Skeletal muscle cell (primary cell): ENCODE data around the gene WDR45B.
A peak's percentile ranks its signal among the peaks of the same experiment; 100 is the strongest.

ENCODE experiments used
- DNase-seq: peaks from one replicate; pipeline ENCODE4 v3.0.0-alpha.2; 2010; ENCODE audit warnings: low read depth
- H3K4me3 ChIP-seq: 2 replicates; pipeline ENCODE4 v1.5.1; 2011; ENCODE audit warnings: low read depth, mild to moderate bottlenecking, control low read depth, low read length, moderate library complexity

Gene WDR45B

DNA sequence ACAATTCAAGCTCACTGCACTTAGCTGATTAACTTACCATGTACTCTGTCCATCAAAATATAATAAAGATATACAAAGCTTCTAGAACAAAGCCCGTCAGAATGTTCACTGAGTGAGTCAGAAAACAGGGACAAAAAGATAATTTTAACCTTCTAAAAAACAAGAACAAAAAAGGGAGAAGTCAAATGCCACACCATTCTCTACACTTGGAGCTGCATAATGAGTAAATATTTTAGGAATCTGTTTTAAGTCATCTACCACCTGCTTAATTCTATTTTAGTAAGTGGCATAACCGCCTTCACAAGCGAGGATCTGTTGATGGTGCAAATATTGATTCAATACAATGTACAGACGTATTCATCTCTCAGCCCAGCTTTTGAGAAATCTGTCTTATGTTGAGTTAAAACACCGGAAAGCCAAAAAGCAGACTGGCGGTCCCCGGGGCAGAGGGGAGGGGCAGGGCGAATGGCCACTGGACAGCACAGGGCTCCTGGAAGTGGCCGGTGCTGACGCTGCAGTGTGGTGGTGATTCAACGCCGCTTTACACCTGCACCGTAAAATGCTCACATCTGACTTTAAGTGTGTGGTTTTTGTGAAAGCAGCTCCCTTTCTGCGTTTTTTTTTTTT, 30.1 kb upstream of the WDR45B start:
- H3K4me3 ChIP-seq = no peak overlapping the region
- no peak for DNase-seq

DNA sequence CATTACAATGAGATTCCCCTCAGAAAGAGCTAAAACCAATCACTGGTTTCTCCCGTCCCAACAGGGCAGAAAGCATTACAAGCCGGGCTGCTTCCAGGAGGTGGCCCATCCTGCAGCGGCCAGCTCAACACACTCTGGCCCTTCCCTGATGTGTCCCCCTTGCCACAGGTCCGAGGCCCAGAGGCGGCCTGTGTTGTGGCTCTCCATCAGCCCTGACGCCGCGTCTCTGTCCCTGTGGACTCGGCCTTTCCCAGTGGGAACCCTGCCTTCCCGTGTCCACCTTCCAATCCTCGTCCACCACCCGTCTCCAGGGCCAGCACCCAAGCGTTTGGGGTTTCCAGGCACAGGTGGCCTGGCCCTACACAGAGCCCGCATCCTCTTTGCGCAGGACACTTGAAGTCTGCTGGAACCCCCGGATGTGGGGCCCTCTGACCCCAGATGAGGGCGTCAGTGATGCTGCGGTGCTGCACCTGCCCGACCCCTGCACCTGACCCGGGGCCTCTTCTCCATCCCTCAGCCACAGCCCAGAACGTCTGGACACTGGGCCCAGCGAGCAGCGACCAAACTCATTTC, 29.2 kb upstream of the WDR45B start:
- H3K4me3 ChIP-seq = no peak overlapping the region
- DNase-seq = no peak

DNA sequence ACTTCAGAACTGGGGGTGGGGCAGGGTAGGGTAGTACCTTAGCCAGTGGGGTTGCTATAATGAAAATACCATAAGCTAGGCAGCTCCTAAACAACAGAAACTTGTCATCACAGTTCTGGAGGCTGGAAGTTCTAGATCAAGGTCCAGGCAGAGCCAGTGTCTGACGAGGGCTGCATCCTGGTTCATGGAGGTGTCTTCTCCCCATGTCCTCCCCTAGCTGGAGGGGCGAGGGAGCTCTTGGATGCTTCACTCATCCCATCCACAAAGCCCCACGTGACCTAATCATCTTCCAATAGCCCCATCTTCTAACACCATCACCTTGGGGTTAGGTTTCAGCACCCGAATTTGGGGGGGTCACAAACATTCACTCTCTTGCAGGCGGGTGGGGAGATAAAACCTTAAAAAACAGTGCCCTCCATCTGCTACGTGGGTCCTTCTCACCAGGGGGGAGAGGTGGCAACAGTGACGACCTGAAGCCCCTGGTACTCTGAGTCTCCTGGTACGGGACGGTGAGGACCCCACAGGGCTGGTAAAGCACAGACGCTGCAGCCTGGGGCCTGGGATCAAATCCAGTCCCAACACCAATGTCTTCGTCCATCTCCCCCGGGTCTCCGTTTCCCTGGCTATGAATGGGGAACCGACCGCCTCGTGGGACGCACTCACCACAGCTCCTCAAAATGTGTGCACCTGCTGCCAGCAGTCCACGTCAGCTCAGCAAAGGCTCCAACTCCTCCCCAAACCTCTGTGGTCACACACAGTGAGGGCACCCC, 27.4 kb upstream of the WDR45B start:
- no peak overlapping the region for H3K4me3 ChIP-seq

DNA sequence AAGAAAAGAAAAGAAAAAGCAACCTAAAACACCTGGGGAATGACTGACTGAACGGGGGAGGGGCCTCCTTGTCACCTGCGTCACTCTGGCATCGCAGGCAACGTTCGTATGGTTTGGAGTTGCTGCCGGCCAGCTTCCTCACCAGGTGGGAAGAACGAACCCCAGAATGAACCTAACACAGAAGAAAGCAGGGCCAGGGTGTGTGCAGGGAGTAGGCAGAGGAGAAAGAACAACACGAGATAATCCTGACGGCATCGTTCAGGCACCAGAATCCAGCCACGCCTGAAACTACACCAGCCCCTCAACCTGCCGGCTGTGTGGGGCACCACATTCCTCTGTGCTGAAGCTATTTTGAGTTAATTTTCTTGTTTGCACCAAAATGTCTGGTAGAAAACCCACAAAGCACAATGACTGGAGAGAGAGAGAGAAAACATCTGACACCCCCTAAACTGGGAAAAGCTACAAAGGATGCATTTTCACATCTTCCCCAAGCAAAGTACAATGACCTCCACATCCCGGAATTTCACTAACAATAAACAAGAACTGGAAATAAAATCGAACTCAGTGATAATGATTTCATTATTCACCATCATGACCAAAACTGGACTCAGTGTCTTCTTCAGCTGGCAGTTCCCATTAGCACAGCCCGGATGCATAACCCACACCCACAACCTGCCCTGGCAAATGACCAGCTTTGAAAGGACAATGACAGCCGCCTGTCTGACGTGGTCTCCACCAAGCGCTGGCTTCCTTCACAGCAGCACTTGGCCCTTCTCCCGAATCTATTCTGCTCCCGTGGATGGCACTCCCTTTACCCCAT, 26.6 kb upstream of the WDR45B start:
- DNase-seq = no peak
- H3K4me3 ChIP-seq = no peak overlapping the region

More for the DNA sequence above, 27.4 kb upstream of the WDR45B start:
- no peak for DNase-seq

DNA sequence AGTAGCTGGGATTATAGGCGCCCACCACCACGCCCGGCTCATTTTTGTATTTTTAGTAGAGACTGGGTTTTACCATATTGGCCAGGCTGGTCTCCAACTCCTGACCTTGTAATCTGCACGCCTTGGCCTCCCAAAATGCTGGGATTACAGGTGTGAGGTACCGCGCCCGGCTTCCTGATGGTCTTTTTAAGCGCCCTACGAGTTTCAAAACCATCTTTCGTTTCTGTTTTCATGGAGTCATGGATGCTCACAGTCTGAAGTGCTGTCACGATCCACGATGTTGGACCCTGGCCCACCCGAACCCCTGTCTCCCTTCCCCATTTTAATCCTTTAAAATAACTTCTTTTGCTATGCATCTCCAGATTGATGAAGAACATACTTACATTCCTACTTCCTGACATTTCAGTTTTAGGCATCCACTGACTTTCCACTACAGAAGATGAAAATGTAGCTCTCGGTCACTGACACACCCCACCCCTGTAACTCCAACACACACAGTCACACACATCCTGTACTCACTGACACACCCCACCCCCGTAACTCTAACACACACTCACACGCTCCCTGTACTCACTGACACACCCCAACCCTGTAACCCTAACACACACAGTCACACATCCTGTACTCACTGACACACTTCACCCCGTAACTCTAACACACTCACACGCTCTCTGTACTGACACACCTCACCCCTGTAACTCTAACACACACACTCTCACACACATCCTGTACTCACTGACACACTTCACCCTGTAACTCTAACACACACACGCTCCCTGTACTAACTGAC, 22.6 kb upstream of the WDR45B start:
- no peak for DNase-seq
- no peak overlapping the region for H3K4me3 ChIP-seq

DNA sequence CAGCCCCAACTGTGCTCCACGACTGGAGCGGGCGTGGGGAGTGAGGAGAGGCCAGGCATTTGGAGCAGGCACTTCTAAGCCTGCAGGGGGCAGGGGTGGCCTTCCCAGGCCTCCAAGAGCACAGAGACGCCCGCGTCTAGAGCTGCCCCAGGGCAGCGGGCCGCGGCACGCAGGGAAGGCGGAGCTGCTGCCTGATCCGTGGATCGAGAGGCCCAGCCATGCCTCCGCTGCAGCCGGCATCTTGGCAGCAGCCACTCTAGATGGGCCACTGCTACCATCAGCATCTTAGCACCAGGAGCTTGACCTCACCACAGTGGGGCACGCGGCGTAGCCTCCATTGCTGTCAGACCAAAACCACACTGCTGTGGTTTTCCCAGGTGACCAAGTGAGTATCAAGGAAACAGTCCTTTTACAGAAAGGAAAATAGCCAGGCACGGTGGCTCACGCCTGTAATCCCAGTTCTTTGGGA, 20.4 kb upstream of the WDR45B start:
- DNase-seq = peak; percentile 11
- H3K4me3 ChIP-seq = no peak overlapping the region

DNA sequence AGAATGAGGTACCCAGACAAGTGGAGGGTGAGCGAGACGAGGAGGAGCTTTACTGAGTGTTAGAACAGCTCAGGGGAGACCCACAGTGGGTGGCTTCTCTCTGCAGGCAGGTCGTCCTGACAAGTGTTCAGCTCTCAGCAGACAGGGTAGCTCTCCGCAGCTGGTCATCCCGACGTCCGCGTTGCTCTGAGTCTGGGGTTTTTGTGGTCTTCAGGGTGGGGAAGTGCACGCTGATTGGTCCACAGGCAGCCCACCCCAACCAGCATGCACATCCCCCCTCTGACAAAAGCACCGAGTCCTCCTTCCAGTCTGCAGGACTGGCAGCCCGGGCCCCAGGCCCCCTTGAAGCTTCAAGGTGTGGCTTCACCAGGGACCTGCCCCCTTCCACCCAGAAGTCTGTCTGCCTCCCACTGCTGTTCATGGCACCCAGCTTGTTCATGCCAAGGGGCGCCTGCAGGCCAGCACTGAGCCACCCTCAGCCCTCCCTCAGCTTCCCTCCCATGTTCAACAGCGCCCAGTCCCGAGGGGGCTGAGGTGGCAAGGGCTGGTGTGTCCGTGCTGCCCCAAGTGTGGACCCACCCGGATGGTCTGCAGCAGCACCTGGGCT, 19.9 kb upstream of the WDR45B start:
- no peak overlapping the region for H3K4me3 ChIP-seq
- DNase-seq = no peak

DNA sequence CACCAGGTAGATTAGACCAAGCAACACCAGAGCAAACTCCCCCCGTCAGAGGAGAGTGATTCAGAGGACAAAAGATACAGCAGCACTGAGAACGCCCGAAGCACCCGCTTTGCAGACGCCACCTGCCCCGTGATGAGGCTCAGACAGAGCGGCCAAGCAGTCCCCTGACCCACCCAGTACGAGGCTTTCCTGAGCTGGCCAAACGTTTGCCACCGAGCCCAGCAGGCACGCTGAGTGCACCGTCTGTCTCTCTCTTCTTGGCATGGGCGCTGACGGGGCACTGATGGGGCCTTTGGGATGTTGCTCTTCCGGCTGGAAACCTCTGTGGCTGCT, 19.4 kb upstream of the WDR45B start:
- DNase-seq = no peak
- no peak overlapping the region for H3K4me3 ChIP-seq

DNA sequence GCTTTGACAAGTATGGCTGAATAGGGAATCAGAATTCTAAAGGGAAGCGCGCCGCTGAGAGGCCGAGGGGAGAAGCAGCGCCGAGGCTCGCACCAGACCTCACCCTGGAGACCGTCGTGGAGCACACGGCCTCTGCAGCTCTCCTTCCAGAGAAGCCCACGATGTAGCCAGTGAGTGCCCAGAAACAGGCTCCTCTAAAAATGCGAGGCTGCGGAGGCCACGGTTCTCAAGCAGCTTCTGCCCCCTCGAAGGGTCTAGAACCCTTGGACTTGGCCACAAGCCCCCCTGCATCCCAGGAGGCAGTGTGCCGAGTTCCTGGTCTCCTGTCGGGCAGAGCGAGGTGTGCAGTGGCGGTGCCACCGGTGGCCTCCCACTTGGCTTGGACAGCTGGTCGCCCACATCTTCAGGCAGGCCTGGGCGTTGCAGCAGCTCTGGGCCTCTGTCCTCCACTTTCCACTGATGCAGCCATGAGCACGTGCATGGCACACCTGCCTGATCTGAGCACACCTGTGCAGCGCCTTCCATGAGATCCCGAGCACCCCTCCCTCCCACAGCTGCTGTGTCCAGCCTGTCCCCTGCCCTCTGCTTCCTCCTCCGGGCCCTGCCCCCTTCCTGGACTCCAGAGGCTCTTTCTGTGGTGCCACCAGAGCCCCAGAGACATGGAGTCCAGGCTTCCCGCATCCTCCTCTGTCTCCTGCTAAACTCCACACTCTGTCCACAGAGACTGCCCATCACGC, 18.9 kb upstream of the WDR45B start:
- DNase-seq = no peak
- no peak overlapping the region for H3K4me3 ChIP-seq

DNA sequence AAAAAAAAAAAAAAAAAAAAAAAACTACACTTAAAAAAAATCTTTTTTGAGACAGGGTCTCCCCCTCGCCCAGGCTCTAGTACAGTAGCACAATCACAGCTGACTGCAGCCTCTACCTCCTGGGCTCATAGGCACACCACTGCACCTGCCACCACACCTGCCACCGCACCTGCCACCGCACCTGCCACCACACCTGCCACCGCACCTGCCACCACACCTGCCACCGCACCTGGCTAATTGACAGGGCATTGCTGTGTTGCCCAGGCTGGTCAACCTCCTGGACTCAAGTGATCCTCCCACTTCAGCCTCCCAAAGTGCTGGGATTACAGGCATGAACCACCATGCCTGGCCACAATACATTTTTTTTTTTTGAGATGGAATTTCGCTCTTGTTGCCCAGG, 17.6 kb upstream of the WDR45B start:
- no peak for DNase-seq
- H3K4me3 ChIP-seq = no peak overlapping the region

DNA sequence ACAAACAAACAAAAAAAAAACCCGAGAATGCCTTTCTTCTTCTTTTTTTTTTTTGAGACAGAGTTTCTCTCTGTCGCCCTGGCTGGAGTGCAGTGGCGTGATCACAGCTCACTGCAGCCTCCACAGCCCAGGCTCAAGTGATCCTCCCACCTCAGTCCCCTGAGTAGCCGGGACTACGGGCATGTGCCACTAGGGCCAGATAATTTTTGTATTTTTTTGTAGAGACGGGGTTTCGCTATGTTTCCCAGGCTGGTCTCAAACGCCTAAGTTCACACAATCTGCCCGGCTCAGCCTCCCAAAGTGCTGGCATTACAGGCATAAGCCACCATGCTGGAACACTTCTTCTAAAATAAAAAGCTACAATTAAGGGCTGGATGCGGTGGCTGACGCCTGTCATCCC, 17.0 kb upstream of the WDR45B start:
- no peak overlapping the region for H3K4me3 ChIP-seq
- no peak for DNase-seq

DNA sequence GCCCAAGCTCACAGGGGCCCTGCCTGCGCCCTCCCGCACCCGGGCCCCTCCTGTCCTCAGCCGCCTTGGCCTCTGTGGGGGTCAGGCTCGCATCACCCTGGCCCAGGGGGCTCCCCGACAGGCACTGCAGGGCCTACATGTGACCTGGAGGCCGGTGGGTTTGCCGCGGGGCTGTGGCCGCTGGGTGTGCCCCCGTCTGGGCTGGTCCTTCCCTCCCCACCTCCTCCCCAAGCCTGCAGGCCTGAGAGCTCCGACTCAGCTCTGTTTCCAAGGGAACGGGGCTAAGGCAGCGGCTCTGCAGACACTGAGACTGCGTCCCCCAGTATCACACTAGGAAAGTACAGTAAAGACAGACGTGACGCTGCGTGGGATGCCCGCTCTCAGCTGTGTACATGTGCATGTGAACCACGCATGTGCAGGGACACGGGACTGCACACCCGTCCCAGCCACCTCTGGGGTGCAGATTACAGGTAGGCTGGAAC, 16.5 kb upstream of the WDR45B start:
- no peak for DNase-seq
- H3K4me3 ChIP-seq = no peak overlapping the region

DNA sequence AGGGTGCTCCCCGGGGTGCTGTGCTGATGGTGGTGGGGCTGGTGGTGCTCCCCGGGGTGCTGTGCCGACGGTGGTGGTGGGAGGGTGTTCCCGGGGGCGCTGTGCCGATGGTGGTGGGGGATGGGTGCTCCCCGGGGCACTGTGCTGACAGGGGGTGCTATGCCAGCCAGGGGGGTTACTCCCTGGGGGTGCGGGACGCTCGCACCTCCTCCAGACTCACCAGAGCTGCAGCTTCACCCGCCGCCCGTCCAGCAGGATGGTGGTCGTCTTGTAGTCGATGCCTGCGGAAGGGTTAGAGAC, 16.0 kb upstream of the WDR45B start:
- no peak overlapping the region for H3K4me3 ChIP-seq

DNA sequence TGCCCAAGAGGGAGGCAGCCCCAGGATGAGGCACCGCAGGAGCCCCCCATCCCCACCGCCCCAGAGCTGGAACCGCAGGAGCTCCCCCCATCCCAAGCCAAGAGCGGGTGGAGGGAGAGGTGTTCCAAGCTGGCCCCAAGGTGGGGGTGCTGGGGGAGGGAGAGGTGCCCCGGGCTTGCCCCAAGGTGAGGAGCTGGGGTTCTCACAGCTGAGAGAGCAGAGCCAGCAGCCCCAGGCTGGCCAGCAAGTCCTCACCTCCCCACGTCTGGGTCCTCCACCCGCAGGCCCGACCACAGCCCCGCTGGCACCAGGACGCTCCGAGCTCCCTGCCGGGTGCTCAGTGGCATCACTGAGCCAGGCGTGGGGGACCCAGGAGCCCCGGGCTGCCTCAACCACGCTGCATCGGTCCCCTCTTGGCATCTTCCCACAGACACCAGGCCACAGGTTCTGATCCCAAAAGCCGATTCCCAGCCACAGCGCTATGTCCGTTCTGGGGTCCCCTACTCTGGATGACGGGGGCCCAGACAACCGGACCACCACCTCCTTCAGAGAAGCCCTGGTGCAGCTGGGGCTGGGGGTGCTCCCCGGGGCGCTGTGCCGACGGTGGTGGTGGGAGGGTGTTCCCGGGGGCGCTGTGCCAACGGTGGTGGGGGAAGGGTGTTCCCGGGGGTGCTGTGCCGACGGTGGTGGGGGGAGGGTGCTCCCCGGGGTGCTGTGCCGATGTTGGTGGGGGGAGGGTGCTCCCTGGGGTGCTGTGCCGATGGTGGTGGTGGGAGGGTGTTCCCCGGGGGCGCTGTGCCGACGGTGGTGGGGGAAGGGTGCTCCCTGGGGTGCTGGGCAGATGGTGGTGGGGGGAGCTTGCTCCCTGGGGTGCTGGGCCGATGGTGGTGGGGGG, 15.4 kb upstream of the WDR45B start:
- no peak overlapping the region for H3K4me3 ChIP-seq
- no peak for DNase-seq

More for the DNA sequence above, 16.0 kb upstream of the WDR45B start:
- no peak for DNase-seq

DNA sequence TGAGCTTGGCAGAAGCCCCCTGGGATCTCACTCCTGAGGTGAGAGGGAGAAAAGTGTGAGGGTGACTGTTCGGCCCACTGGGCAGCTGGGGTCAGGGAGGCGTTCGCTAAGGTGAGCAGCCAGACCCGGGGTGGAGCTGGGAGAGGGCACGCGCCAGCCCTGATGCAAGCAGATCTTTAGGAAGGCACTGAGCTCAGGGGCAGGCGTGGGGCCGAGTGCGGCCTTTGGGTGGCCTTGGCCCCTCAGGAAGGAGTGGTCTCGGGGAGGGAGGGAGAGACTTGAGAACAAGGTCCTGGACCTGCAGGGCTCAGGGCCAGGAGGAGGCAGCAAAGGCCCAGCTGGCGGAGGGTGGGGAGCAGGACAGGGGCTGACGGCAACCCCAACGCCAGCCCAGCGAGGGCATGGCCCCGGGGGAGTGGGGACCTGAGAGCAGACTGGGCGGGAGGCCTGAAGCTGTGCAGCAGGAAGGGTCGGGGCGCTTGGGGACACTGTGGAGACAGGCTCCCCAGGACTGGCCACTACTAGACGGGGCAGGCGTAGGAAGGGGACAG, 14.5 kb upstream of the WDR45B start:
- DNase-seq = no peak

DNA sequence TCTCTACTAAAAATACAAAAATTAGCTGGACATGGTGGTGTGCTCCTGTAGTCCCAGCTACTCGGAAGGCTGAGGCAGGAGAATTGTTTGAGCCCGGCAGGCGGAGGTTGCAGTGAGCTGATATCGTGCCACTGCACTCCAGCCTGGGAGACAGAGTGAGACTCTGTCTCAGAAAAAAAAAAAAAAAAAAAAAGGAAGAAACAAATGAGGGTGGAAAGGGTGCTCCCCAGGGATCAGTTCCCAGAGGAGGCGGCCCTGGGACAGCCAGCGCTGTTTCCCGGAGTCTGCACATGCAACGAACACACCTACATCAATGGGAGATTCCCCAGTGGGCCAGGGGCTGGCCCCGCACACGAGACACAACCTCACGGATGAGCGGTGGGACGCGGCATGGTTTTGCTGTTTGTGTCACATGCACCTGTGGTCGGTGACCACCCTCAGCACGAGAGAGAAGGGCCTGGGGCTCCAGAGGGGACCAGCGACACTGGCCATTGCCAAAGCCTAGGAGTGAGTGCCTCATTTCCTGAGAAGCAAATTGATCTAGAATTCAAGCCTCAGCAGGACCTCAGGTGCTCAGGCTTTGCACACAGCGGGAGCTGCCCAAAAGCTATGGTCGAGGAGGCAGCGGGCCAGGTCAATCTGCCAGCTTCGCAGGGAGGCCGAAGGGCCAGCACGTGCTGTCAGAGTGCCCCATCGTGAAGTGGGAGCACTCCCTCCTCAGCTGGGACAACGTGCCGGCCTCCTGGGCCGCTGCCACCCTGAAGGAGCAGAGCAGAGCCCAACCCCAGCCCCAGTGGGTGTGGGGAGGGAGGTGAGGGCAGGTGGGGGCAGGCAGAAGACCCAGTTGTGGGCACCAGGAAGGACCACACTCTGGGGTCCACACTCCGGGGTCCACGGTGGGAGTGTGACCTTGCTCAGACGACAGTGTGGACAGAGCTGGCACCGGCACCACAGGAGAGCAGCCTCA, 13.8 kb upstream of the WDR45B start:
- no peak overlapping the region for H3K4me3 ChIP-seq
- DNase-seq = no peak

More for the DNA sequence above, 14.5 kb upstream of the WDR45B start:
- no peak overlapping the region for H3K4me3 ChIP-seq
